OCI-LY7 (cell line): ENCODE measurements around the gene CAP2. TPM values are rescaled to one million over a fixed set of nuclear protein-coding genes. Genes with fewer than 3 reads are reported as not detected.

Experiments used
- BruUV-seq: library from RNA; stranded (reverse); fragments of 400-500 nt; replicated peaks from 2 replicates; lab custom pipeline; 2021; lab: Mats Ljungman, UMichigan
- CTCF ChIA-PET: fragments of 300-600 bp; sonication (Branson Sonifier 250); formaldehyde crosslinking; loops from one replicate; lab custom pipeline; 2022; ENCODE audit warnings: antibody characterized with exemption; ENCODE audit not compliant: unreplicated experiment; lab: Charles Lee
- POLR2A ChIA-PET: fragments of 300-600 bp; sonication (Branson Sonifier 250); formaldehyde crosslinking; loops from one replicate; lab custom pipeline; 2022; ENCODE audit warnings: antibody characterized with exemption; lab: Charles Lee
- DNase-seq: peaks from one replicate; pipeline ENCODE4 v3.0.0-alpha.2; 2015; ENCODE audit warnings: low spot score
- H2AFZ ChIP-seq: fragments of 200-600 bp; sonication (generic), shearing (Covaris generic); 2 replicates; pipeline ENCODE4 v1.6.1; 2014; ENCODE audit warnings: mild to moderate bottlenecking, antibody characterized with exemption, low read length, moderate library complexity
- H3K27ac ChIP-seq: fragments of 200-600 bp; sonication (generic); 2 replicates; pipeline ENCODE4 v1.5.1; 2014; ENCODE audit warnings: mixed run types, low read depth, mild to moderate bottlenecking, moderate library complexity, low read length, inconsistent platforms; ENCODE audit not compliant: poor library complexity, severe bottlenecking
- H3K36me3 ChIP-seq: fragments of 200-600 bp; sonication (generic); 2 replicates; pipeline ENCODE4 v1.6.1; 2014; ENCODE audit warnings: mild to moderate bottlenecking, antibody characterized with exemption, low read length, moderate library complexity, mixed read lengths; ENCODE audit not compliant: insufficient read depth
- H3K4me1 ChIP-seq: fragments of 200-600 bp; sonication (generic); 2 replicates; pipeline ENCODE4 v1.5.1; 2014; ENCODE audit warnings: mild to moderate bottlenecking, low read length; ENCODE audit not compliant: insufficient read depth, poor library complexity, severe bottlenecking
- H3K4me2 ChIP-seq: fragments of 200-600 bp; sonication (generic); 2 replicates; pipeline ENCODE4 v1.6.1; 2014; ENCODE audit warnings: mild to moderate bottlenecking, low read length
- H3K4me3 ChIP-seq: fragments of 200-600 bp; sonication (generic); 2 replicates; pipeline ENCODE4 v1.5.1; 2014; ENCODE audit warnings: mild to moderate bottlenecking, low read depth, low read length; ENCODE audit not compliant: poor library complexity, severe bottlenecking
- H3K79me2 ChIP-seq: fragments of 200-600 bp; sonication (generic); 2 replicates; pipeline ENCODE4 v1.6.1; 2016; ENCODE audit warnings: low read depth, mild to moderate bottlenecking, low read length, moderate library complexity, mixed read lengths; ENCODE audit not compliant: insufficient read depth
- H3K9me2 ChIP-seq: fragments of 200-600 bp; sonication (generic); 2 replicates; pipeline ENCODE4 v1.6.1; 2016; ENCODE audit warnings: mild to moderate bottlenecking, low read length, mixed read lengths; ENCODE audit not compliant: insufficient read depth
- H3K9me3 ChIP-seq: fragments of 200-600 bp; sonication (generic); 2 replicates; pipeline ENCODE4 v1.6.1; 2014; ENCODE audit warnings: mild to moderate bottlenecking, mixed run types, low read length, mixed read lengths
- H4K20me1 ChIP-seq: fragments of 200-600 bp; sonication (generic); 2 replicates; pipeline ENCODE4 v1.6.1; 2014; ENCODE audit warnings: mild to moderate bottlenecking, antibody characterized with exemption, low read length, moderate library complexity, mixed read lengths; ENCODE audit not compliant: insufficient read depth
- EZH2phosphoT487 ChIP-seq: fragments of 200-600 bp; sonication (generic); IDR thresholded peaks from 2 replicates; pipeline ENCODE4 v1.6.1; 2018; ENCODE audit warnings: low read depth, borderline replicate concordance, mild to moderate bottlenecking, mixed run types, antibody characterized with exemption, low read length, moderate library complexity, mixed read lengths
- intact Hi-C: fragments of 100-400 bp; cut with micrococcal nuclease; formaldehyde crosslinking; loops from one replicate; pipeline ENCODE4 v1.10.0; 2022; ENCODE audit not compliant: unreplicated experiment
- total RNA-seq, 2 experiments: library from RNA; depleted of rRNA in 1 of 2; stranded (reverse); fragments of >200 nt in 1 of 2; shearing (Covaris generic) in 1 of 2; gene quantifications; 2 replicates each; pipeline ENCODE4 v1.2.3, GENCODE V29; 2014 to 2022
- TF ChIP-seq, protein P1 (sequence below): fragments of 200-600 bp; sonication (generic); conservative IDR thresholded peaks from 2 replicates; pipeline ENCODE4 v1.5.1; 2014; ENCODE audit warnings: mild to moderate bottlenecking, antibody characterized with exemption, low read length, moderate library complexity, mixed read lengths

Gene CAP2
- total RNA-seq, 2 experiments from 2014 or later = not detected

DNA sequence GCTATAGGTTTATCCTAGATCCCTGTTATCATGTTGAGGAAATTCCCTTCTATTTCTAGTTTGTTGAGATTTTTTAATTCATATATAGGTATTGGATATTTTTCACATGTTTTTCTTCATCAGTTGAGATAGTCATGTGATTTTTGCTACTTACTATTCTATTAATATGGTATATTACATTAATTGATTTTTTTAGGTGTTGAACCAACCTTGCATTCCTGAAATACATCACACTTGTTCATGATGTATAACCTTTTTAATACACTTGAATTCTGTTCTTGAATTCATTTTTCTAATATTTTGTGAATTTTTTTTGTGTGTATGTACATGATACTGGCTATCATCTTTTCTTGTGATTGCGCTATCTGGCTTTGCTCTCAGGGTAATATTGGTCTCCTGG, 25.5 kb upstream of the CAP2 start:
- H3K4me1 ChIP-seq = no peaks in the 10 kb centered on the region
- H3K4me2 ChIP-seq = no peak overlapping the region
- no TSS peak for BruUV-seq
- H3K79me2 ChIP-seq = no peaks in the 10 kb centered on the region
- no peaks in the 10 kb centered on the region for H4K20me1 ChIP-seq
- no peaks in the 10 kb centered on the region for H3K9me2 ChIP-seq
- POLR2A ChIA-PET = no interaction called here
- H3K27ac ChIP-seq = no peak overlapping the region
- no peak for DNase-seq
- no peak overlapping the region for H3K4me3 ChIP-seq
- TF ChIP-seq EZH2phosphoT487 = no peak
- 0 out of 2 replicates have a peak, but pooled peaks cover 5% of the 10 kb centered on the region for H3K9me3 ChIP-seq
- CTCF ChIA-PET = no interaction called here
- intact Hi-C loops = no loop called here
- no peaks in the 10 kb centered on the region for H3K36me3 ChIP-seq
- no peak overlapping the region for H2AFZ ChIP-seq

DNA sequence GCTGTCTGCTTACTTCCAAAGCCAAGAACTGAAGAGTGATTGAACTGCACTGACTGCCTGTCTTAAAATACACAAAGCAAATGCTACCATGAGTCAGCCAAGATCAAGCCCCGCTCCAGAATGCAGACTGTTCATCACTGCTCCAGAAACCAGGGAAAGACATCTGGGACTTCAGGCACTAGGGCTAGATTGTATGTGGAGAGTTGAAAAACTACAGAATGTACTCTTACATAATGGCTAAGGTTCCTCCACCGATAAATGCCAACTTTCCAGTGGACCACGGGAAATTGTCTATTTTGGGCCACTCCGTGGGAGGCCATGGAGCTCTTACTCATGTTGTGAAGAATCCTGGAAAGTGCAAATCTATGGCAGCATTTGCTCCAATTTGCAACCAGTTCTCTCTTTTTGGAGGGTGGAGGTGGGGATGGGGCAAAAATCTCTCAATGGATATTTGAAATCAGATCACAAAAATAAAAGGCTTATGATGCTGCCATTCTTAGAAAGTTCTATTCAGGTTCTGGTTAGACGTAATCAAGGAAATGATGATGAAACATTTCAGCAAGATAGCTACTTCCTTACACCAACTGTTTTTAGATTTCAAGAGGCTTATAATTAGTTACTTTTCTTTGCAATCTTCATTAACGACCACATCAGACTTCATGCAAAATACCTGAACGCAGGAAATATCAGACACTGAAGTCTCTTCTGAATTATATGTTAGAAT, 11.8 kb upstream of the CAP2 start:
- no peak overlapping the region for H2AFZ ChIP-seq
- H3K36me3 ChIP-seq = no peaks in the 10 kb centered on the region
- no peaks in the 10 kb centered on the region for H3K9me3 ChIP-seq
- H3K27ac ChIP-seq = no peak overlapping the region
- ChIA-PET CTCF (no interaction called here), POLR2A (no interaction called here)
- intact Hi-C loops = no loop called here
- no peak overlapping the region for H3K4me2 ChIP-seq
- H3K9me2 ChIP-seq = no peaks in the 10 kb centered on the region
- no peaks in the 10 kb centered on the region for H4K20me1 ChIP-seq
- no peak for TF ChIP-seq EZH2phosphoT487
- TF ChIP-seq, protein P1, sequence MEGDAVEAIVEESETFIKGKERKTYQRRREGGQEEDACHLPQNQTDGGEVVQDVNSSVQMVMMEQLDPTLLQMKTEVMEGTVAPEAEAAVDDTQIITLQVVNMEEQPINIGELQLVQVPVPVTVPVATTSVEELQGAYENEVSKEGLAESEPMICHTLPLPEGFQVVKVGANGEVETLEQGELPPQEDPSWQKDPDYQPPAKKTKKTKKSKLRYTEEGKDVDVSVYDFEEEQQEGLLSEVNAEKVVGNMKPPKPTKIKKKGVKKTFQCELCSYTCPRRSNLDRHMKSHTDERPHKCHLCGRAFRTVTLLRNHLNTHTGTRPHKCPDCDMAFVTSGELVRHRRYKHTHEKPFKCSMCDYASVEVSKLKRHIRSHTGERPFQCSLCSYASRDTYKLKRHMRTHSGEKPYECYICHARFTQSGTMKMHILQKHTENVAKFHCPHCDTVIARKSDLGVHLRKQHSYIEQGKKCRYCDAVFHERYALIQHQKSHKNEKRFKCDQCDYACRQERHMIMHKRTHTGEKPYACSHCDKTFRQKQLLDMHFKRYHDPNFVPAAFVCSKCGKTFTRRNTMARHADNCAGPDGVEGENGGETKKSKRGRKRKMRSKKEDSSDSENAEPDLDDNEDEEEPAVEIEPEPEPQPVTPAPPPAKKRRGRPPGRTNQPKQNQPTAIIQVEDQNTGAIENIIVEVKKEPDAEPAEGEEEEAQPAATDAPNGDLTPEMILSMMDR = no peak
- BruUV-seq = no TSS peak
- no peak overlapping the region for H3K4me3 ChIP-seq
- H3K79me2 ChIP-seq = no peaks in the 10 kb centered on the region
- DNase-seq = no peak
- H3K4me1 ChIP-seq = no peaks in the 10 kb centered on the region

DNA sequence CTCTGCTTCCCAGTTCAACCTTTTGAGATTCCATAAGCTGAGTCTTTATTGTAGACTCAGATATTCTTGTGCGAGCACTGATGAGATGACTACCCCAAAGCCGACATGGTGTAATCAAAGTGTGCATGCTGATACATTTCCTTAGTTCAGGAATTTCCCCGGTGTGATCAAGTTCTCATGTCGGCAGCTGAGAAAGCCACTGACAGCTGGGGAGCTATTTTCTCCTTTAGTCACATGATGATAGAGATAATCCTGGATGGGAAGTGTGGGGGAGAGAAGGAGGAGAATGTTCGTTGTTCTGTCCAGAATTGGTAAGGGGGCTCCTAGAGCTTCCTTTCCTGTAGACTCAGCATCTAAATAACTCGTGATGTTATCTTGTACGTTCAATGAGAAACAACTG, 7.7 kb upstream of the CAP2 start:
- H3K36me3 ChIP-seq = no peaks in the 10 kb centered on the region
- H3K9me3 ChIP-seq = no peaks in the 10 kb centered on the region
- TF ChIP-seq, protein P1 = no peak
- TF ChIP-seq EZH2phosphoT487 = no peak
- no peak overlapping the region for H3K27ac ChIP-seq
- no TSS peak for BruUV-seq
- H3K9me2 ChIP-seq = no peaks in the 10 kb centered on the region
- no peaks in the 10 kb centered on the region for H4K20me1 ChIP-seq
- POLR2A ChIA-PET = no interaction called here
- intact Hi-C loops = no loop called here
- H3K4me3 ChIP-seq = no peak overlapping the region
- no peak overlapping the region for H2AFZ ChIP-seq
- no peak for DNase-seq
- CTCF ChIA-PET = no interaction called here
- no peak overlapping the region for H3K4me2 ChIP-seq
- H3K4me1 ChIP-seq = no peaks in the 10 kb centered on the region
- no peaks in the 10 kb centered on the region for H3K79me2 ChIP-seq
